Measurements from ENCODE around the gene AGK. TPM values are rescaled to one million over a fixed set of nuclear protein-coding genes. Genes with fewer than 3 reads are reported as not detected.

The AGK gene
- total and polyA plus RNA-seq, 2 experiments from 2014 or later = 21.9 to 37.9 TPM

- ATAC-seq = no peak
- H3K27ac Mint-ChIP-seq = no peak overlapping the region
- peaks cover 16% of the 10 kb centered on the region for H3K27me3 Mint-ChIP-seq (ENCODE audit: insufficient read depth, low read depth, poor library complexity)
Measured at GRCh38 chr7:141513720-141514119, 37.5 kb upstream of the AGK start.

More at GRCh38 chr7:141513720-141514119, 37.5 kb upstream of the AGK start:
- TF ChIP-seq STAT1 (IDR thresholded peaks at IDR 0.05; ENCODE audit: unreplicated experiment) (no peak), EZH2 (IDR thresholded peaks at IDR 0.05; ENCODE audit: low read depth, unreplicated experiment) (no peak), REST (IDR thresholded peaks at IDR 0.05; ENCODE audit: unreplicated experiment) (no peak), ETS1 (IDR thresholded peaks at IDR 0.05) (no peak), JUNB (IDR thresholded peaks at IDR 0.05; ENCODE audit: unreplicated experiment) (no peak), EZH2phosphoT487 (IDR thresholded peaks at IDR 0.05; ENCODE audit: unreplicated experiment) (no peak), ZNF114 (CRISPR knock-in tag; IDR thresholded peaks at IDR 0.05) (no peak), ZNF462 (CRISPR knock-in tag; IDR thresholded peaks at IDR 0.05) (no peak), ZNF331 (CRISPR knock-in tag; IDR thresholded peaks at IDR 0.05; ENCODE audit: low read depth) (no peak), NANOG (IDR thresholded peaks at IDR 0.05; ENCODE audit: borderline replicate concordance) (no peak)
- no peak overlapping the region for H3K27ac ChIP-seq (ENCODE audit: low read depth)
- Mint-ChIP-seq H3K36me3 (ENCODE audit: low read depth) (peaks cover 38% of the 10 kb centered on the region), H3K9me3 (peaks cover 25% of the 10 kb centered on the region), H3K4me3 (no peak overlapping the region), H3K4me1 (peaks cover 17% of the 10 kb centered on the region)
- H3K27me3 ChIP-seq (ENCODE audit: insufficient read depth) = peaks cover 12% of the 10 kb centered on the region
- 0 out of 2 replicates have a peak, but pooled peaks cover 4% of the 10 kb centered on the region for H3F3A ChIP-seq (replicated peaks; ENCODE audit: low read depth)
- peaks cover 17% of the 10 kb centered on the region; the same call in 1 of the 2 replicates for H3K9me2 ChIP-seq (ENCODE audit: insufficient read depth)
- no peak overlapping the region for H3K4me3 ChIP-seq
- no peak overlapping the region for H3K4me2 ChIP-seq
- no peak overlapping the region for H2AFZ ChIP-seq
- peaks cover 16% of the 10 kb centered on the region for H3K4me1 ChIP-seq (ENCODE audit: insufficient read depth)
- H4K20me1 ChIP-seq (replicated peaks; ENCODE audit: insufficient read depth) = no peaks in the 10 kb centered on the region
- H3K79me2 ChIP-seq (replicated peaks; ENCODE audit: insufficient read depth) = no peaks in the 10 kb centered on the region
- DNase-seq (ENCODE audit: low spot score) = no peak
- H3K36me3 ChIP-seq (ENCODE audit: insufficient read depth) = peaks cover 9% of the 10 kb centered on the region; the same call in 1 of the 2 replicates
